Kasumi-1 (cell line): ENCODE data around the gene TMEM135.
"Not testable (repeated sequence)": the region's sequence is repeated elsewhere in the genome, so short reads cannot be mapped to it uniquely, and the experiment has no call there.

ENCODE experiments used
- DNase-seq, 2 experiments: peaks; one replicate each; lab custom pipeline; 2025; lab: John Stamatoyannopoulos, UW

TMEM135 gene

GRCh38 chr11:87258171-87258833 is 220.6 kb downstream of the TMEM135 start:
- peak; percentile 89 to 94 for DNase-seq

GRCh38 chr11:87259736-87260135 is 222.0 kb downstream of the TMEM135 start:
- no peak for DNase-seq

GRCh38 chr11:87260811-87261210 is 223.1 kb downstream of the TMEM135 start:
- DNase-seq: no peak

- no peak for DNase-seq
Observed at GRCh38 chr11:87263264-87263838, 225.6 kb downstream of the TMEM135 start.

- DNase-seq: no peak
Observed at GRCh38 chr11:87263979-87264378, 226.2 kb downstream of the TMEM135 start.

- DNase-seq: no peak
Observed at GRCh38 chr11:87265132-87265531, 227.4 kb downstream of the TMEM135 start.

GRCh38 chr11:87265979-87266378 is 228.2 kb downstream of the TMEM135 start:
- no peak for DNase-seq

GRCh38 chr11:87266751-87267150 is 229.0 kb downstream of the TMEM135 start:
- no peak for DNase-seq

GRCh38 chr11:87271951-87272350 is 234.2 kb downstream of the TMEM135 start:
- DNase-seq: not testable (repeated sequence)

- no peak for DNase-seq
Observed at GRCh38 chr11:87275176-87275575, 237.4 kb downstream of the TMEM135 start.

GRCh38 chr11:87280143-87280542 is 242.4 kb downstream of the TMEM135 start:
- DNase-seq: no peak

GRCh38 chr11:87281496-87281895 is 243.8 kb downstream of the TMEM135 start:
- DNase-seq: peak; percentile 49 to 53

- no peak for DNase-seq
Observed at GRCh38 chr11:87284306-87284705, 246.6 kb downstream of the TMEM135 start.

GRCh38 chr11:87285674-87286073 is 247.9 kb downstream of the TMEM135 start:
- DNase-seq: not testable (repeated sequence)

GRCh38 chr11:87286338-87286737 is 248.6 kb downstream of the TMEM135 start:
- DNase-seq: no peak

- peak; percentile 69 to 81 for DNase-seq
Observed at GRCh38 chr11:87290304-87290922, 252.7 kb downstream of the TMEM135 start.

- DNase-seq: no peak
Observed at GRCh38 chr11:87292598-87292997, 254.9 kb downstream of the TMEM135 start.

GRCh38 chr11:87295237-87295636 is 257.5 kb downstream of the TMEM135 start:
- no peak for DNase-seq

- DNase-seq: no peak
Observed at GRCh38 chr11:87296627-87297026, 258.9 kb downstream of the TMEM135 start.

- no peak for DNase-seq
Observed at GRCh38 chr11:87298155-87298554, 260.4 kb downstream of the TMEM135 start.

- DNase-seq: peak in 1 of 2 experiments; percentile 8
Observed at GRCh38 chr11:87299041-87299481, 261.3 kb downstream of the TMEM135 start.

GRCh38 chr11:87300640-87301380 is 263.1 kb downstream of the TMEM135 start:
- no peak for DNase-seq
